Trophoblast cell (in vitro differentiated cells and primary cell): ENCODE measurements around the gene CSPG4.
"Not testable (repeated sequence)": the region's sequence is repeated elsewhere in the genome, so short reads cannot be mapped to it uniquely, and the experiment has no call there.

Experiments used
- DNase-seq, 2 donors: peaks; one replicate each; pipeline ENCODE4 v3.0.0-alpha.2; 2016
- H2AFZ ChIP-seq: 2 replicates; pipeline ENCODE4 v1.6.1; 2013; ENCODE audit warnings: low read length, moderate library complexity, mild to moderate bottlenecking; ENCODE audit not compliant: insufficient read depth, poor library complexity
- H2AK5ac ChIP-seq: 2 replicates; pipeline ENCODE4 v1.6.1; 2013; ENCODE audit warnings: mild to moderate bottlenecking, low read length
- H2BK120ac ChIP-seq: 2 replicates; pipeline ENCODE4 v1.6.1; 2013; ENCODE audit warnings: low read length, mild to moderate bottlenecking, moderate library complexity; ENCODE audit not compliant: insufficient read depth, poor library complexity
- H2BK12ac ChIP-seq: 2 replicates; pipeline ENCODE4 v1.6.1; 2013; ENCODE audit warnings: mild to moderate bottlenecking, low read length, moderate library complexity
- H2BK5ac ChIP-seq: 2 replicates; pipeline ENCODE4 v1.6.1; 2013; ENCODE audit warnings: low read length, low read depth, moderate library complexity, mild to moderate bottlenecking; ENCODE audit not compliant: poor library complexity
- H3K14ac ChIP-seq: 2 replicates; pipeline ENCODE4 v1.6.1; 2013; ENCODE audit warnings: mild to moderate bottlenecking, low read length
- H3K18ac ChIP-seq: 2 replicates; pipeline ENCODE4 v1.6.1; 2013; ENCODE audit warnings: mild to moderate bottlenecking, low read length
- H3K23ac ChIP-seq: 2 replicates; pipeline ENCODE4 v1.6.1; 2013; ENCODE audit warnings: low read length
- H3K27ac ChIP-seq: 2 replicates; pipeline ENCODE4 v1.5.1; 2013; ENCODE audit warnings: low read depth, mild to moderate bottlenecking, inconsistent platforms, low read length, moderate library complexity
- H3K27me3 ChIP-seq: 2 replicates; pipeline ENCODE4 v1.6.1; 2013; ENCODE audit warnings: inconsistent platforms, mild to moderate bottlenecking, low read length, moderate library complexity; ENCODE audit not compliant: insufficient read depth
- H3K36me3 ChIP-seq, 2 experiments: 1 replicate in 1 of 2; 2 replicates in 1 of 2; pipeline ENCODE4 v1.6.1; 2013; ENCODE audit warnings: low read length in 2 of 2, mild to moderate bottlenecking in 2 of 2, moderate library complexity in 1 of 2; ENCODE audit not compliant: insufficient read depth in 2 of 2, control insufficient read depth in 1 of 2
- H3K4ac ChIP-seq: 2 replicates; pipeline ENCODE4 v1.6.1; 2013; ENCODE audit warnings: low read depth, mild to moderate bottlenecking, low read length, moderate library complexity
- H3K4me1 ChIP-seq, 2 experiments: 1 replicate in 1 of 2; 2 replicates in 1 of 2; pipeline ENCODE4 v1.6.1; 2013; ENCODE audit warnings: low read length in 2 of 2, mild to moderate bottlenecking in 2 of 2, moderate library complexity in 1 of 2; ENCODE audit not compliant: insufficient read depth in 2 of 2, control insufficient read depth in 1 of 2
- H3K4me2 ChIP-seq: 2 replicates; pipeline ENCODE4 v1.6.1; 2013; ENCODE audit warnings: inconsistent platforms, mild to moderate bottlenecking, low read length, moderate library complexity
- H3K4me3 ChIP-seq: 2 replicates; pipeline ENCODE4 v1.5.1; 2013; ENCODE audit warnings: mild to moderate bottlenecking, low read depth, low read length, inconsistent platforms
- H3K79me1 ChIP-seq: one replicate; pipeline ENCODE4 v1.6.1; 2013; ENCODE audit warnings: low read length
- H3K79me2 ChIP-seq: 2 replicates; pipeline ENCODE4 v1.6.1; 2013; ENCODE audit warnings: low read length, mild to moderate bottlenecking; ENCODE audit not compliant: control insufficient read depth, insufficient read depth, poor library complexity
- H3K9ac ChIP-seq: 2 replicates; pipeline ENCODE4 v1.6.1; 2013; ENCODE audit warnings: mild to moderate bottlenecking, low read length
- H3K9me3 ChIP-seq: 2 replicates; pipeline ENCODE4 v1.6.1; 2013; ENCODE audit warnings: low read depth, mild to moderate bottlenecking, control low read depth, inconsistent platforms, low read length; ENCODE audit not compliant: insufficient read depth
- H4K12ac ChIP-seq: 2 replicates; pipeline ENCODE4 v1.6.1; 2013; ENCODE audit warnings: low read depth, mild to moderate bottlenecking, low read length, moderate library complexity
- H4K8ac ChIP-seq: 2 replicates; pipeline ENCODE4 v1.6.1; 2013; ENCODE audit warnings: low read depth, mild to moderate bottlenecking, low read length, moderate library complexity
- H4K91ac ChIP-seq: one replicate; pipeline ENCODE4 v1.6.1; 2013; ENCODE audit warnings: low read depth, mild to moderate bottlenecking, low read length, moderate library complexity
- WGBS: extraction: QIAGEN DNeasy Blood & Tissue Kit; methylation state at CpG from one replicate; pipeline ENCODE4 v1.1.7; 2013; ENCODE audit warnings: missing lambda C conversion rate; ENCODE audit not compliant: insufficient read length, insufficient coverage; ENCODE audit errors: extremely low coverage; 5-methylcytosine and 5-hydroxymethylcytosine counted together

The CSPG4 gene

GRCh38 chr15:75745305-75745704 lies 32.7 kb upstream of the CSPG4 start:
- H3K14ac ChIP-seq = no peak overlapping the region
- H3K4ac ChIP-seq = no peak overlapping the region
- WGBS = no CpG with 5 or more reads among the region's 1 CpG
- no peak overlapping the region for H3K4me2 ChIP-seq
- H3K27ac ChIP-seq = no peak overlapping the region
- no peak overlapping the region for H2AK5ac ChIP-seq
- no peaks in the 10 kb centered on the region for H3K79me2 ChIP-seq
- no peak for DNase-seq
- H3K36me3 ChIP-seq = no peaks in the 10 kb centered on the region
- no peak overlapping the region for H2AFZ ChIP-seq
- H4K91ac ChIP-seq = no peak overlapping the region
- no peak overlapping the region for H3K23ac ChIP-seq
- no peaks in the 10 kb centered on the region for H3K4me1 ChIP-seq
- no peak overlapping the region for H4K8ac ChIP-seq
- H3K27me3 ChIP-seq = no peaks in the 10 kb centered on the region
- H2BK120ac ChIP-seq = no peak overlapping the region
- no peak overlapping the region for H3K4me3 ChIP-seq
- no peak overlapping the region for H3K18ac ChIP-seq
- H2BK5ac ChIP-seq = no peak overlapping the region
- peaks cover 7% of the 10 kb centered on the region for H3K9me3 ChIP-seq
- no peak overlapping the region for H2BK12ac ChIP-seq
- no peak overlapping the region for H3K9ac ChIP-seq
- no peaks in the 10 kb centered on the region for H3K79me1 ChIP-seq
- no peak overlapping the region for H4K12ac ChIP-seq

- H3K9me3 ChIP-seq, H3K9ac ChIP-seq, H3K79me1 ChIP-seq, H3K18ac ChIP-seq, DNase-seq, H3K4me1 ChIP-seq, H3K4me2 ChIP-seq, H3K4ac ChIP-seq, H2AK5ac ChIP-seq, H3K79me2 ChIP-seq, H3K4me3 ChIP-seq, H3K27ac ChIP-seq, H3K14ac ChIP-seq, H3K36me3 ChIP-seq, H3K23ac ChIP-seq, H4K8ac ChIP-seq, H2BK120ac ChIP-seq, H2AFZ ChIP-seq, H2BK5ac ChIP-seq, H3K27me3 ChIP-seq, H2BK12ac ChIP-seq, H4K91ac ChIP-seq, H4K12ac ChIP-seq: not testable (repeated sequence)
- no CpG with 5 or more reads among the region's 4 CpGs for WGBS
These were observed 29.7 kb upstream of the CSPG4 start for GRCh38 chr15:75742346-75742745.

- WGBS = no CpG with 5 or more reads among the region's 5 CpGs
- Histone ChIP-seq H2BK5ac (no peak overlapping the region), H3K36me3 (no peaks in the 10 kb centered on the region), H3K9me3 (peaks cover 7% of the 10 kb centered on the region), H4K12ac (no peak overlapping the region), H2BK12ac (no peak overlapping the region), H3K23ac (no peak overlapping the region), H3K4me2 (no peak overlapping the region), H2AFZ (no peak overlapping the region), H4K91ac (no peak overlapping the region), H3K4me3 (no peak overlapping the region), H3K18ac (no peak overlapping the region), H3K4me1 (peaks cover 3 to 6% of the 10 kb centered on the region in 2 experiments), H3K27me3 (peaks cover 5% of the 10 kb centered on the region), H2BK120ac (no peak overlapping the region), H3K79me1 (peaks cover 2% of the 10 kb centered on the region), H2AK5ac (no peak overlapping the region), H4K8ac (no peak overlapping the region), H3K27ac (no peak overlapping the region), H3K4ac (no peak overlapping the region), H3K14ac (no peak overlapping the region), H3K79me2 (peaks cover 2% of the 10 kb centered on the region), H3K9ac (no peak overlapping the region)
- DNase-seq = no peak
These were observed 27.1 kb upstream of the CSPG4 start for GRCh38 chr15:75739791-75740190.

GRCh38 chr15:75738647-75739325 lies 26.1 kb upstream of the CSPG4 start:
- no peaks in the 10 kb centered on the region for H3K36me3 ChIP-seq
- no peak overlapping the region for H3K18ac ChIP-seq
- peaks cover 2% of the 10 kb centered on the region for H3K79me1 ChIP-seq
- H3K27ac ChIP-seq = no peak overlapping the region
- no peak overlapping the region for H3K23ac ChIP-seq
- H3K27me3 ChIP-seq = peaks cover 5% of the 10 kb centered on the region
- H2AK5ac ChIP-seq = no peak overlapping the region
- peak overlapping the region; percentile 72 for H3K4me3 ChIP-seq
- peaks cover 2% of the 10 kb centered on the region for H3K79me2 ChIP-seq
- H2AFZ ChIP-seq = peak overlapping the region; percentile 56
- H3K14ac ChIP-seq = no peak overlapping the region
- DNase-seq = peak; percentile 96
- H3K4me1 ChIP-seq = peaks cover 3 to 10% of the 10 kb centered on the region in 2 experiments
- no peak overlapping the region for H2BK5ac ChIP-seq
- WGBS = no CpG with 5 or more reads among the region's 54 CpGs
- no peak overlapping the region for H3K9ac ChIP-seq
- peaks cover 7% of the 10 kb centered on the region for H3K9me3 ChIP-seq
- no peak overlapping the region for H4K91ac ChIP-seq
- peak overlapping the region; percentile 57 for H4K8ac ChIP-seq
- no peak overlapping the region for H2BK12ac ChIP-seq
- H2BK120ac ChIP-seq = peak overlapping the region; percentile 10
- peak overlapping the region; percentile 11 for H4K12ac ChIP-seq
- peak overlapping the region; percentile 97 for H3K4me2 ChIP-seq
- H3K4ac ChIP-seq = no peak overlapping the region
